ENCODE results near the gene OR13C8. TPM values are rescaled to one million over a fixed set of nuclear protein-coding genes. Genes with fewer than 3 reads are reported as not detected.
"Not testable (repeated sequence)": the region's sequence is repeated elsewhere in the genome, so short reads cannot be mapped to it uniquely, and the experiment has no call there.

Gene OR13C8
- total and polyA plus RNA-seq, 4 donors: not detected

DNA sequence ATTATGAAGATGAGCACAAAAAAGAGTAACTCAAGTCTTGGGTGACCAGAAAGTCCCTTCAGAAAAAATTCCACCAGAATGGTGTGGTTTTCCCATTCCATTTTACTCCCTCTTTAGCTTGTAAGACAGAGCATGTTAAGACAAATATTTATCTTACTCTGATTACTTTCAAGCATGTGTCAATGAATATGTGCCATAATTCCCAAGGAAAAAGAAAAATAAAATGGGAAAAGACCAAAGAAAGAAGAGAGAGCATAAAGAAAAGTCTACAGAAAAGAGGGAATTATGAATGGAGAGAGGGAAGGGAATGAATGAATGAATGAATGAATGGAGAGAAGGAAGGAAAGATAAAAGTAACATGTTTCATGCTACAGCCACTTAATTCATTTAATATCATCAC lies 30.3 kb downstream of the OR13C8 start, which contains the start of gene OR13C5:
Gene OR13C5, minus strand, starts transcription at position 101 of the 400 bp plus-strand sequence. Its CDS starts 0 bp downstream, at position 101.
- H3K9me3 ChIP-seq (ENCODE audit: control insufficient read depth, low read length); H3K27ac ChIP-seq (ENCODE audit: low read depth in 1 of 2, low read length in 2 of 2); intact Hi-C loops (cut with DNase I); H3K4me1 ChIP-seq (ENCODE audit: control insufficient read depth in 1 of 2, insufficient read depth in 2 of 2, low read length in 2 of 2); H3K27me3 ChIP-seq (ENCODE audit: control insufficient read depth in 1 of 2, insufficient read depth in 2 of 2, low read length in 1 of 2); ATAC-seq (ENCODE audit: low FRiP score); H3K4me3 ChIP-seq (ENCODE audit: low read length in 2 of 2); H3K36me3 ChIP-seq (ENCODE audit: control insufficient read depth in 1 of 2, insufficient read depth in 2 of 2, low read length in 1 of 2); DNase-seq: not testable (repeated sequence)

DNA sequence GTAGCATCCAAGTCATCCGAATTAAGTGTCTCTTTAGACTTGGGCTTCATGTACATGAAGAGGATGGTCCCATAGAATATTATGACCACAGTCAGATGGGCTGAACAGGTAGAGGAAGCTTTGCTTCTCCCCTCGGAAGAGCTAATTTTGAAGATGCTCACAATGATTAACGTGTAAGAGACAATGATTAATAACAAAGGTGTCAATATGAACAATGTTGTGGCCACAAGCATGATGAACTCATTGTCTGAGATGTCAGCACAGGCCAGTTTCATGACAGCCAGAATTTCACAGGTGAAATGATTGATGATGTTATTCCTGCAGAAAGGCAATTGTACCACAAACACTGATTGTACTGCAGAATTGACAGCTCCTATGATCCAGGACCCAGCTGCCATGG lies 35.8 kb downstream of the OR13C8 start:
- ATAC-seq (ENCODE audit: low FRiP score) (no peak), DNase-seq (no peak)
- no peaks in the 10 kb centered on the region for H3K4me1 ChIP-seq (ENCODE audit: control insufficient read depth in 1 of 2, insufficient read depth in 2 of 2, low read length in 2 of 2)
- H3K27me3 ChIP-seq (ENCODE audit: control insufficient read depth in 1 of 2, insufficient read depth in 2 of 2, low read length in 1 of 2): no peaks in the 10 kb centered on the region
- 75 to 78% methylated on average over 3 of the region's 3 CpGs for WGBS, 2 donors
- H3K36me3 ChIP-seq (ENCODE audit: control insufficient read depth in 1 of 2, insufficient read depth in 2 of 2, low read length in 1 of 2): no peaks in the 10 kb centered on the region
- no peaks in the 10 kb centered on the region for H3K9me3 ChIP-seq (ENCODE audit: control insufficient read depth, low read length)
- no peak overlapping the region for H3K4me3 ChIP-seq (ENCODE audit: low read length in 2 of 2)
- intact Hi-C loops (cut with DNase I): no loop called here
- H3K27ac ChIP-seq (ENCODE audit: low read depth in 1 of 2, low read length in 2 of 2): no peak overlapping the region

DNA sequence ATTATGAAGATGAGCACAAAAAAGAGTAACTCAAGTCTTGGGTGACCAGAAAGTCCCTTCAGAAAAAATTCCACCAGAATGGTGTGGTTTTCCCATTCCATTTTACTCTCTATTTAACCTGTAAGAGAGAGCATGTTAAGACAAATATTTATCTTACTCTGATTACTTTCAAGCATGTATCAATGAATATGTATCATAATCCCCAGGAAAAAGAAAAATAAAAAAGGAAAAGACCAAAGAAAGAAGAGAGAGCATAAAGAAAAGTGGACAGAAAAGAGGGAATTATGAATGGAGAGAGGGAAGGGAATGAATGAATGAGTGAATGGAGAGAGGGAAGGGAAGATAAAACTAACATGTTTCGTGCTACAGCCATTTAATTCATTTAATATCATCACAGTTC lies 36.6 kb downstream of the OR13C8 start, which contains the start of gene OR13C2:
Gene OR13C2, minus strand, starts transcription at position 101 of the 400 bp plus-strand sequence. Its CDS starts 0 bp downstream, at position 101.
- H3K4me3 ChIP-seq (ENCODE audit: low read length in 2 of 2); H3K27me3 ChIP-seq (ENCODE audit: control insufficient read depth in 1 of 2, insufficient read depth in 2 of 2, low read length in 1 of 2); H3K36me3 ChIP-seq (ENCODE audit: control insufficient read depth in 1 of 2, insufficient read depth in 2 of 2, low read length in 1 of 2); H3K4me1 ChIP-seq (ENCODE audit: control insufficient read depth in 1 of 2, insufficient read depth in 2 of 2, low read length in 2 of 2); ATAC-seq (ENCODE audit: low FRiP score); H3K27ac ChIP-seq (ENCODE audit: low read depth in 1 of 2, low read length in 2 of 2); DNase-seq; H3K9me3 ChIP-seq (ENCODE audit: control insufficient read depth, low read length); intact Hi-C loops (cut with DNase I): not testable (repeated sequence)
- WGBS, 2 donors: 57 to 73% methylated on average over 1 of the region's 1 CpG

DNA sequence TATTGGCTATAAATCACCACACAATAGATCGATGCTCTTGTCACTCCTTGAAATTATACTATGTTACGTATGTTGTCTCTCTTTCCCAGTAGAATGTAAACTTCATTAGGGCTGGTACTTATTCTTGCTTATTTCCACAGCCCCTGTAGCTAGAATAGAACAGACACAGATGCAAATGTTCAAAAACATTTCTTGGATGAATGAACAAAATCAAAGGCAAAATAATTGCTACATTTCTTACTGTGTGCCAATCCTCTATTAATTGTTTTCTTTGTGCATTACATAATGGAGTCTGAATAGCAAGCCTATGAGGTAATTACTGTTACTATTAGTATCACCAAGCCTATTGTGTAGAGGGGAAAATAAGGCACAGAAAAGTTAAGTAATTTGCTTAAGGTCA lies 37.2 kb downstream of the OR13C8 start:
- no peak overlapping the region for H3K4me3 ChIP-seq (ENCODE audit: low read length in 2 of 2)
- intact Hi-C loops (cut with DNase I): no loop called here
- WGBS, 2 donors: 67 to 69% methylated on average over 2 of the region's 2 CpGs

DNA sequence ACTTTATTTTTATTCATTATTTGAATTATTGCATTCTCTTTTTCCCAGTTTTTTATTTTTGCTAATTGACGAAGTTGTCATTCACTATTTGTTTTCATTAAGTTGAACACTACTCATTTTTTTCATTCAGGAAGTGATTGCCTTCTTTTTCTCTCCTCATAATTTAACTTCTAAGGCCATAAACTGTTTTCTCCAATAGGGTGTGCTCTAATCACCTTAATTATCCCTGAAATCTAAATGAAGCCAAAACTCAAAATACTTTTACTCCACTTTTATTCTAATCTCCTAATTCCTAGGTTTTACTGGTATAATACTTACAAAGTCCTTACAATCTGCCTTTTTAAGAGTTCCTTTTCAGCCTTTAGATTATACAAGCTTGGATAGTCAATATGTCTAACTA lies 39.4 kb downstream of the OR13C8 start:
- intact Hi-C loops (cut with DNase I): no loop called here
- ATAC-seq (ENCODE audit: low FRiP score) (no peak), DNase-seq (no peak)
- H3K4me1 ChIP-seq (ENCODE audit: control insufficient read depth in 1 of 2, insufficient read depth in 2 of 2, low read length in 2 of 2): no peaks in the 10 kb centered on the region
- H3K27ac ChIP-seq (ENCODE audit: low read depth in 1 of 2, low read length in 2 of 2): no peak overlapping the region
- no peak overlapping the region for H3K4me3 ChIP-seq (ENCODE audit: low read length in 2 of 2)
- H3K27me3 ChIP-seq (ENCODE audit: control insufficient read depth in 1 of 2, insufficient read depth in 2 of 2, low read length in 1 of 2): no peaks in the 10 kb centered on the region
- WGBS, 2 donors: 16 to 19% methylated on average over 1 of the region's 1 CpG
- no peaks in the 10 kb centered on the region for H3K36me3 ChIP-seq (ENCODE audit: control insufficient read depth in 1 of 2, insufficient read depth in 2 of 2, low read length in 1 of 2)
- H3K9me3 ChIP-seq (ENCODE audit: control insufficient read depth, low read length): no peaks in the 10 kb centered on the region

More for the DNA sequence above, 37.2 kb downstream of the OR13C8 start:
- Histone ChIP-seq H3K27ac (ENCODE audit: low read depth in 1 of 2, low read length in 2 of 2) (no peak overlapping the region), H3K9me3 (ENCODE audit: control insufficient read depth, low read length) (no peaks in the 10 kb centered on the region), H3K27me3 (ENCODE audit: control insufficient read depth in 1 of 2, insufficient read depth in 2 of 2, low read length in 1 of 2) (no peaks in the 10 kb centered on the region), H3K36me3 (ENCODE audit: control insufficient read depth in 1 of 2, insufficient read depth in 2 of 2, low read length in 1 of 2) (no peaks in the 10 kb centered on the region), H3K4me1 (ENCODE audit: control insufficient read depth in 1 of 2, insufficient read depth in 2 of 2, low read length in 2 of 2) (no peaks in the 10 kb centered on the region)
- ATAC-seq (ENCODE audit: low FRiP score) (no peak), DNase-seq (no peak)

DNA sequence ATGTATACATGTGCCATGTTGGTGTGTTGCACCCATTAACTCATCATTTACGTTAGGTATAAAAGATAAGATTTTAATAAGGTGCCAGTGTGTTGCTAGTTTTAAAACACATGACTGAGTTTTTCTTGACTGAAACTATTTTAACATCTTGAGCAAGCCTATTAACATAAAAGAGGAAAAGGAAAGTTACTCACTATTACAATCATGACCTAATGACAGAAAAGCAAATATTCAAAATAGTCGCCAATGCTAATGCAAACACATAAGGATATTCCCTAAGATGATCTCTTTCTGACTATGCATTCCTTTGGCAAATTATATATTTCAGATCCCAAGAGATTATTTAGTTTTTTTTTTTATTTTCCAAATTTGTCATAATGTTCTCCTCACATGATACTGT lies 42.2 kb downstream of the OR13C8 start:
- Histone ChIP-seq H3K4me1 (ENCODE audit: control insufficient read depth in 1 of 2, insufficient read depth in 2 of 2, low read length in 2 of 2) (no peaks in the 10 kb centered on the region), H3K4me3 (ENCODE audit: low read length in 2 of 2) (no peak overlapping the region), H3K9me3 (ENCODE audit: control insufficient read depth, low read length) (no peaks in the 10 kb centered on the region), H3K36me3 (ENCODE audit: control insufficient read depth in 1 of 2, insufficient read depth in 2 of 2, low read length in 1 of 2) (no peaks in the 10 kb centered on the region), H3K27ac (ENCODE audit: low read depth in 1 of 2, low read length in 2 of 2) (no peak overlapping the region), H3K27me3 (ENCODE audit: control insufficient read depth in 1 of 2, insufficient read depth in 2 of 2, low read length in 1 of 2) (no peaks in the 10 kb centered on the region)
- intact Hi-C loops (cut with DNase I): no loop called here
- no peak for ATAC-seq (ENCODE audit: low FRiP score)
- no peak for DNase-seq
- WGBS, 2 donors: 74% methylated on average over 2 of the region's 2 CpGs

DNA sequence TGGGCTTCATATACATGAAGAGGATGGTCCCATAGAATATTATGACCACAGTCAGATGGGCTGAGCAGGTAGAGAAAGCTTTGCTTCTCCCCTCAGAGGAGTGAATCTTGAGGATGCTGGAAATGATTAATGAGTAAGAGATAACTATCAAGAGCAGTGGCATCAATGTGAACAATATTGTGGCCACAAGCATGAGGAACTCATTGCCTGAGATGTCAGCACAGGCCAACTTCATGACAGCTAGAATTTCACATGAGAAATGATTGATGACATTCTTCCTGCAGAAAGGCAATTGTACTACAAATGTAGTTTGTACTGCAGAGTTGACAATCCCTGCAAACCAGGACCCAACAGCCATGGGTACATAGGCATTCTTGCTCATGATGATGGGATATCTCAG lies 48.5 kb downstream of the OR13C8 start:
- Histone ChIP-seq H3K27ac (ENCODE audit: low read depth in 1 of 2, low read length in 2 of 2) (no peak overlapping the region), H3K36me3 (ENCODE audit: control insufficient read depth in 1 of 2, insufficient read depth in 2 of 2, low read length in 1 of 2) (no peaks in the 10 kb centered on the region), H3K9me3 (ENCODE audit: control insufficient read depth, low read length) (no peaks in the 10 kb centered on the region), H3K27me3 (ENCODE audit: control insufficient read depth in 1 of 2, insufficient read depth in 2 of 2, low read length in 1 of 2) (no peaks in the 10 kb centered on the region), H3K4me1 (ENCODE audit: control insufficient read depth in 1 of 2, insufficient read depth in 2 of 2, low read length in 2 of 2) (no peaks in the 10 kb centered on the region), H3K4me3 (ENCODE audit: low read length in 2 of 2) (no peak overlapping the region)
- ATAC-seq (ENCODE audit: low FRiP score) (no peak), DNase-seq (no peak)
- intact Hi-C loops (cut with DNase I): no loop called here

DNA sequence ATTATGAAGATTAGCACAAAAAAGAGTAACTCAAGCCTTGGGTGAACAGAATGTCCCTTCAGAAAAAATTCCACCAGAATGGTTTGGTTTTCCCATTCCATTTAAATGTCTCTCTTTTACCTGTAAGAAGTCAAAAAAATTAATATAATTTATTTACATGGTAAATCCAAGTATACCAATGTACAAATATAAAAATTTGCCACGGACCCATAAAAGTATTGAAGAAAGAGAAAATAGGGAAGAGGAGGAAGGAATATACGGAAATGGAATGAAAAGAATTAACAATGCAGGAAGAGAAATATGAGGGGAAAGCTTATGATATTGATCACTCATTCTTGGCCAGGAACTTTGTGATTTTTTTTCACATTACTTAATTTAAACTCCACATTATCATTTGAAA lies 49.1 kb downstream of the OR13C8 start, which contains the start of gene OR13C9:
Gene OR13C9, minus strand, starts transcription at position 101 of the 400 bp plus-strand sequence. Its CDS starts 0 bp downstream, at position 101.
- Histone ChIP-seq H3K9me3 (ENCODE audit: control insufficient read depth, low read length) (no peaks in the 10 kb centered on the region), H3K27ac (ENCODE audit: low read depth in 1 of 2, low read length in 2 of 2) (no peak within 1 kb of the TSS), H3K36me3 (ENCODE audit: control insufficient read depth in 1 of 2, insufficient read depth in 2 of 2, low read length in 1 of 2) (no peaks in the 10 kb centered on the region), H3K4me1 (ENCODE audit: control insufficient read depth in 1 of 2, insufficient read depth in 2 of 2, low read length in 2 of 2) (no peaks in the 10 kb centered on the region), H3K4me3 (ENCODE audit: low read length in 2 of 2) (no peak within 1 kb of the TSS), H3K27me3 (ENCODE audit: control insufficient read depth in 1 of 2, insufficient read depth in 2 of 2, low read length in 1 of 2) (no peaks in the 10 kb centered on the region)
- 65 to 73% methylated on average over 2 of the region's 2 CpGs for WGBS, 2 donors
- no peak for ATAC-seq (ENCODE audit: low FRiP score)
- DNase-seq: no peak
- intact Hi-C loops (cut with DNase I): no loop called here

Measured in aorta (tissue), 5 donors.